ENCODE data around the gene MIB2. TPM values are rescaled to one million over a fixed set of nuclear protein-coding genes. Genes with fewer than 3 reads are reported as not detected.

Gene MIB2
- polyA plus RNA-seq, 3 donors: 5.4 to 65.7 (median 5.6) TPM

GRCh38 chr1:1598051-1598719 is 17.1 kb upstream of the MIB2 start:
- intact Hi-C loops (cut with micrococcal nuclease): no loop called here
- Histone ChIP-seq H3K9me3 (replicated peaks in 1 of 2; ENCODE audit: control insufficient read depth in 1 of 2, insufficient read depth in 1 of 2, low read length in 2 of 2) (no peaks in the 10 kb centered on the region), H3K27me3 (ENCODE audit: control insufficient read depth in 2 of 2, insufficient read depth in 2 of 2, low read length in 2 of 2) (peaks cover 0 to 26% of the 10 kb centered on the region in 2 donors), H2AFZ (ENCODE audit: insufficient read depth, low read depth, low read length, poor library complexity, severe bottlenecking) (no peak overlapping the region), H3K4me3 (replicated peaks in 1 of 3; ENCODE audit: low read depth in 2 of 3, low read length in 3 of 3) (no peak overlapping the region), H3K79me2 (ENCODE audit: insufficient read depth, low read length) (no peaks in the 10 kb centered on the region), H3K27ac (ENCODE audit: low read depth in 1 of 2, low read length in 2 of 2) (no peak overlapping the region), H4K20me1 (ENCODE audit: insufficient read depth, low read length) (no peaks in the 10 kb centered on the region), H3K9ac (ENCODE audit: insufficient read depth, low read length, poor library complexity, severe bottlenecking) (no peak overlapping the region), H3K4me1 (ENCODE audit: control insufficient read depth in 1 of 2, insufficient read depth in 2 of 2, low read length in 2 of 2) (peaks cover 34 to 54% of the 10 kb centered on the region in 2 donors), H3K36me3 (replicated peaks in 1 of 2; ENCODE audit: control insufficient read depth in 1 of 2, insufficient read depth in 2 of 2, low read length in 2 of 2) (no peaks in the 10 kb centered on the region), H3K4me2 (replicated peaks; ENCODE audit: extremely low read depth, low read length, poor library complexity, severe bottlenecking) (no peak overlapping the region)
- peak overlapping the region; percentile 61 to 71 for H3K4me3 Mint-ChIP-seq
- peaks cover 10 to 17% (median 11%) of the 10 kb centered on the region in 3 donors for H3K27me3 Mint-ChIP-seq (ENCODE audit: low read depth in 3 of 3)
- WGBS (ENCODE audit: insufficient coverage): 94% methylated on average over 25 of the region's 28 CpGs
- no peaks in the 10 kb centered on the region for H3K36me3 Mint-ChIP-seq
- TF ChIP-seq, protein P1, sequence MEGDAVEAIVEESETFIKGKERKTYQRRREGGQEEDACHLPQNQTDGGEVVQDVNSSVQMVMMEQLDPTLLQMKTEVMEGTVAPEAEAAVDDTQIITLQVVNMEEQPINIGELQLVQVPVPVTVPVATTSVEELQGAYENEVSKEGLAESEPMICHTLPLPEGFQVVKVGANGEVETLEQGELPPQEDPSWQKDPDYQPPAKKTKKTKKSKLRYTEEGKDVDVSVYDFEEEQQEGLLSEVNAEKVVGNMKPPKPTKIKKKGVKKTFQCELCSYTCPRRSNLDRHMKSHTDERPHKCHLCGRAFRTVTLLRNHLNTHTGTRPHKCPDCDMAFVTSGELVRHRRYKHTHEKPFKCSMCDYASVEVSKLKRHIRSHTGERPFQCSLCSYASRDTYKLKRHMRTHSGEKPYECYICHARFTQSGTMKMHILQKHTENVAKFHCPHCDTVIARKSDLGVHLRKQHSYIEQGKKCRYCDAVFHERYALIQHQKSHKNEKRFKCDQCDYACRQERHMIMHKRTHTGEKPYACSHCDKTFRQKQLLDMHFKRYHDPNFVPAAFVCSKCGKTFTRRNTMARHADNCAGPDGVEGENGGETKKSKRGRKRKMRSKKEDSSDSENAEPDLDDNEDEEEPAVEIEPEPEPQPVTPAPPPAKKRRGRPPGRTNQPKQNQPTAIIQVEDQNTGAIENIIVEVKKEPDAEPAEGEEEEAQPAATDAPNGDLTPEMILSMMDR (IDR thresholded peaks at IDR 0.05): no peak
- H3K4me1 Mint-ChIP-seq: peaks cover 32% of the 10 kb centered on the region
- H3K9me3 Mint-ChIP-seq: peaks cover 0 to 2% (median 0%) of the 10 kb centered on the region in 7 donors
- DNase-seq: no peak
- no peak overlapping the region for H3K27ac Mint-ChIP-seq

DNA sequence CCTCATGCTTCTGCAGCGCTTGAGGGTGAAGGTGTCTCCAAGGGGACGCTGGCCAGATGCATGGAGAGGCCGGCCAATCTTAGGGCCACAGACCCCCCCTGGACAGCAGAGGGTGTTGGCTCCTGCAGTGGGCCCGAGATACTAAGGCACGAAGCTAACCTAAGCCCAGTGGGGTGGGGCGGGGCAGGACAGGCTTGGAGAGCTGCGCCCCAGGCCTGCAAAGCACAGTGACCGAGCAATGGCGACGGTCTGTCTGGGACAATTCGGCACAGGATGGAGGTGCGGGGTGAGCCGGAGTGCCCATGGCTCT is 16.6 kb upstream of the MIB2 start:
- H3K27ac Mint-ChIP-seq: no peak overlapping the region

More for the DNA sequence above, 16.6 kb upstream of the MIB2 start:
- no peak overlapping the region for H3K27ac ChIP-seq (ENCODE audit: low read depth in 1 of 2, low read length in 2 of 2)
- peaks cover 34 to 55% of the 10 kb centered on the region in 2 donors for H3K4me1 ChIP-seq (ENCODE audit: control insufficient read depth in 1 of 2, insufficient read depth in 2 of 2, low read length in 2 of 2)
- Mint-ChIP-seq H3K9me3 (peaks cover 0 to 2% (median 0%) of the 10 kb centered on the region in 7 donors), H3K4me3 (peak overlapping the region; percentile 71 to 82), H3K4me1 (peaks cover 34% of the 10 kb centered on the region), H3K27me3 (ENCODE audit: low read depth in 3 of 3) (peaks cover 7 to 17% (median 11%) of the 10 kb centered on the region in 3 donors), H3K36me3 (no peaks in the 10 kb centered on the region)
- DNase-seq: no peak
- WGBS (ENCODE audit: insufficient coverage): 98% methylated on average over 10 of the region's 13 CpGs
- H3K9me3 ChIP-seq (replicated peaks in 1 of 2; ENCODE audit: control insufficient read depth in 1 of 2, insufficient read depth in 1 of 2, low read length in 2 of 2): no peaks in the 10 kb centered on the region
- peaks cover 0 to 26% of the 10 kb centered on the region in 2 donors for H3K27me3 ChIP-seq (ENCODE audit: control insufficient read depth in 2 of 2, insufficient read depth in 2 of 2, low read length in 2 of 2)
- H3K36me3 ChIP-seq (replicated peaks in 1 of 2; ENCODE audit: control insufficient read depth in 1 of 2, insufficient read depth in 2 of 2, low read length in 2 of 2): no peaks in the 10 kb centered on the region
- no peaks in the 10 kb centered on the region for H3K79me2 ChIP-seq (ENCODE audit: insufficient read depth, low read length)
- H3K4me3 ChIP-seq (replicated peaks in 1 of 3; ENCODE audit: low read depth in 2 of 3, low read length in 3 of 3): no peak overlapping the region
- TF ChIP-seq, protein P1 (IDR thresholded peaks at IDR 0.05): no peak
- intact Hi-C loops (cut with micrococcal nuclease): no loop called here
- no peak overlapping the region for H3K4me2 ChIP-seq (replicated peaks; ENCODE audit: extremely low read depth, low read length, poor library complexity, severe bottlenecking)
- no peaks in the 10 kb centered on the region for H4K20me1 ChIP-seq (ENCODE audit: insufficient read depth, low read length)
- H2AFZ ChIP-seq (ENCODE audit: insufficient read depth, low read depth, low read length, poor library complexity, severe bottlenecking): no peak overlapping the region
- no peak overlapping the region for H3K9ac ChIP-seq (ENCODE audit: insufficient read depth, low read length, poor library complexity, severe bottlenecking)
